ENCODE data around the gene ZNF280B.
"Not testable (repeated sequence)": the region's sequence is repeated elsewhere in the genome, so short reads cannot be mapped to it uniquely, and the experiment has no call there.

- TF ChIP-seq EZH2phosphoT487 (IDR thresholded peaks at IDR 0.05; ENCODE audit: unreplicated experiment); POLR2AphosphoS5 (IDR thresholded peaks at IDR 0.05; ENCODE audit: low read depth); EZH2 (IDR thresholded peaks at IDR 0.05; ENCODE audit: low read depth, unreplicated experiment); REST (IDR thresholded peaks at IDR 0.05; ENCODE audit: unreplicated experiment); NANOG (IDR thresholded peaks at IDR 0.05; ENCODE audit: borderline replicate concordance); ZNF114 (CRISPR knock-in tag; IDR thresholded peaks at IDR 0.05); STAT1 (IDR thresholded peaks at IDR 0.05; ENCODE audit: unreplicated experiment): not testable (repeated sequence)
- TF ChIP-seq, protein P1, sequence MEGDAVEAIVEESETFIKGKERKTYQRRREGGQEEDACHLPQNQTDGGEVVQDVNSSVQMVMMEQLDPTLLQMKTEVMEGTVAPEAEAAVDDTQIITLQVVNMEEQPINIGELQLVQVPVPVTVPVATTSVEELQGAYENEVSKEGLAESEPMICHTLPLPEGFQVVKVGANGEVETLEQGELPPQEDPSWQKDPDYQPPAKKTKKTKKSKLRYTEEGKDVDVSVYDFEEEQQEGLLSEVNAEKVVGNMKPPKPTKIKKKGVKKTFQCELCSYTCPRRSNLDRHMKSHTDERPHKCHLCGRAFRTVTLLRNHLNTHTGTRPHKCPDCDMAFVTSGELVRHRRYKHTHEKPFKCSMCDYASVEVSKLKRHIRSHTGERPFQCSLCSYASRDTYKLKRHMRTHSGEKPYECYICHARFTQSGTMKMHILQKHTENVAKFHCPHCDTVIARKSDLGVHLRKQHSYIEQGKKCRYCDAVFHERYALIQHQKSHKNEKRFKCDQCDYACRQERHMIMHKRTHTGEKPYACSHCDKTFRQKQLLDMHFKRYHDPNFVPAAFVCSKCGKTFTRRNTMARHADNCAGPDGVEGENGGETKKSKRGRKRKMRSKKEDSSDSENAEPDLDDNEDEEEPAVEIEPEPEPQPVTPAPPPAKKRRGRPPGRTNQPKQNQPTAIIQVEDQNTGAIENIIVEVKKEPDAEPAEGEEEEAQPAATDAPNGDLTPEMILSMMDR (conservative IDR thresholded peaks at IDR 0.05; ENCODE audit: low read depth in 2 of 2): not testable (repeated sequence)
Measured at GRCh38 chr22:22509912-22510311, 1.4 kb upstream of the ZNF280B start.

Data from GM23338 (cell line).